ENCODE data around the gene ZFP64. TPM values are rescaled to one million over a fixed set of nuclear protein-coding genes. Genes with fewer than 3 reads are reported as not detected.

Gene ZFP64
- total and polyA plus RNA-seq, 2 of the 4 experiments (the other 2 are of a cell fraction), result 14.3 to 17.1 TPM

- TF ChIP-seq MAZ (IDR thresholded peaks at IDR 0.05; ENCODE audit: borderline replicate concordance, low read depth, low read length), result no peak
Measured at GRCh38 chr20:52102559-52102958, 89.0 kb downstream of the ZFP64 start (continued).

- Histone ChIP-seq H4K8ac (ENCODE audit: low read depth in 2 of 2, low read length in 2 of 2) (no peak overlapping the region), H3K4me2 (ENCODE audit: low read depth, low read length) (no peak overlapping the region), H3K36me3 (ENCODE audit: control insufficient read depth, insufficient read depth, low read length) (peaks cover under 1% of the 10 kb centered on the region; the same call in 1 of the 2 replicates), H4K20me1 (ENCODE audit: insufficient read depth, low read length) (peaks cover 4% of the 10 kb centered on the region; the same call in 1 of the 2 replicates), H3K4me1 (ENCODE audit: control insufficient read depth, insufficient read depth, low read length) (peaks cover 8% of the 10 kb centered on the region; the same call in 1 of the 2 replicates), H3K56ac (ENCODE audit: extremely low read depth, insufficient read depth, low read length) (no peak overlapping the region), H3K4me3 (ENCODE audit: insufficient read depth, low read depth, low read length) (no peak overlapping the region), H4K91ac (ENCODE audit: insufficient read depth, low read depth, low read length) (no peak overlapping the region), H3K14ac (replicated peaks; ENCODE audit: low read depth, low read length) (no peak overlapping the region), H4K5ac (ENCODE audit: low read depth, low read length) (no peak overlapping the region), H3K18ac (ENCODE audit: low read depth, low read length) (no peak overlapping the region), H2AFZ (replicated peaks; ENCODE audit: low read length, poor library complexity) (no peak overlapping the region), H2BK20ac (ENCODE audit: low read depth, low read length) (no peak overlapping the region), H3K9me3 (ENCODE audit: control insufficient read depth, insufficient read depth, low read length) (no peaks in the 10 kb centered on the region), H2BK15ac (ENCODE audit: low read depth, low read length) (no peak overlapping the region), H2BK5ac (ENCODE audit: low read depth, low read length, poor library complexity, severe bottlenecking) (no peak overlapping the region), H2BK120ac (ENCODE audit: low read depth, low read length) (no peak overlapping the region), H3K27me3 (ENCODE audit: control insufficient read depth, insufficient read depth, low read length) (peaks cover 12% of the 10 kb centered on the region), H3K9ac (ENCODE audit: low read depth, low read length) (no peak overlapping the region), H3K9me1 (ENCODE audit: insufficient read depth, low read length) (0 out of 2 replicates have a peak, but pooled peaks cover 4% of the 10 kb centered on the region), H2AK5ac (ENCODE audit: low read depth, low read length) (no peak overlapping the region), H2AK9ac (replicated peaks; ENCODE audit: low read depth, low read length, poor library complexity) (no peak overlapping the region), H3K23ac (ENCODE audit: low read depth, low read length) (peak overlapping the region; percentile 11; the same call in 1 of the 2 replicates), H3K4ac (ENCODE audit: low read depth, low read length) (no peak overlapping the region), H3K79me1 (ENCODE audit: low read depth in 1 of 2, low read length in 2 of 2) (peaks cover 0 to 25% of the 10 kb centered on the region in 2 experiments; a peak in 1 of 4 replicates), H3K27ac (ENCODE audit: insufficient read depth, low read length) (no peak overlapping the region)
- intact Hi-C loops (cut with micrococcal nuclease) (no loop called here), in situ Hi-C loops (cut with MboI; ENCODE audit: low sequenced_read_pairs) (no loop called here), dilution Hi-C loops (cut with HindIII; ENCODE audit: low sequenced_read_pairs, unreplicated experiment) (no loop called here)
- WGBS, 2 experiments (ENCODE audit: extremely low coverage in 2 of 2, insufficient read length in 1 of 2), result 80% methylated on average over 1 of the region's 4 CpGs; no CpG with 5 or more reads in 1 of the 2 experiments
- ChIA-PET POLR2A (ENCODE audit: unreplicated experiment) (interaction anchor here (0.6 kb wide), 1 partner anchor 8 kb away, joined by 3 read pairs; no protein-coding TSS in a partner anchor), CTCF (interaction anchor here (1.0 kb wide), 1 partner anchor 210 kb away, joined by 3 read pairs; no protein-coding TSS in a partner anchor)
- DNase-seq (no peak), ATAC-seq (ENCODE audit: low read depth) (no peak)
- BruUV-seq (replicated peaks), result no TSS peak
- TF ChIP-seq CEBPB (IDR thresholded peaks at IDR 0.05; ENCODE audit: low read depth, low read length), result no peak
- no peak for TF ChIP-seq MAZ (IDR thresholded peaks at IDR 0.05; ENCODE audit: borderline replicate concordance, low read depth, low read length)
- TF ChIP-seq NFE2L2 (IDR thresholded peaks at IDR 0.05; ENCODE audit: low read depth, low read length), result no peak
- TF ChIP-seq FOS (IDR thresholded peaks at IDR 0.05; ENCODE audit: low read depth, low read length), result no peak
- no peak for TF ChIP-seq CHD1 (IDR thresholded peaks at IDR 0.05; ENCODE audit: low read depth, low read length)
- no peak for TF ChIP-seq BHLHE40 (IDR thresholded peaks at IDR 0.05; ENCODE audit: low read depth, low read length)
- no peak for TF ChIP-seq RFX5 (IDR thresholded peaks at IDR 0.05; ENCODE audit: low read depth, low read length)
- TF ChIP-seq RAD21 (IDR thresholded peaks at IDR 0.05; ENCODE audit: low read length), result no peak
- TF ChIP-seq ELK1 (IDR thresholded peaks at IDR 0.05; ENCODE audit: borderline replicate concordance, low read depth, low read length), result no peak
- no peak for TF ChIP-seq CTCF (conservative IDR thresholded peaks at IDR 0.05; ENCODE audit: low read depth, low read length)
- TF ChIP-seq MAFK (IDR thresholded peaks at IDR 0.05; ENCODE audit: low read depth, low read length), result no peak
Measured at GRCh38 chr20:52102126-52102525, 89.5 kb downstream of the ZFP64 start.

Measured in IMR-90 (cell line).